ENCODE measurements around the gene STRIP1.

The STRIP1 gene

DNA sequence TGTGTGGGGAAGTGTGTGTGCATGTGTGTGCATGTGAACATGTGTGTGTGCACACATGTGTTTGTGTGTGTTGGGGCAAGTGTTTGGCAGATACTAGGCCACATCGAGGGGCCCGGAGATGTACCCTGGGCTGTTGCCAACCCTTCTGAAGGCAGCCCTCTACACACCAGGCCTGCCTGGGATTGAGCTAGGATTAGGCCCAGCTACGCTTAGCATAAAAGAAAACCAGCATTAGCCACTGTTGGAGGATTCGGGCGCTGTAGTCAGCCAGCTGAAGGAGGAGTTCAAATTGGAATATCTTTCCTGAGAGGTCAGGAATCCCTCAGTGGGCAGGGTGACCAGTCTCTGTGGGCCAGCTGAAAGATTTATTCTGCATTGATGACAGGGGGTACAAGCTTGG, 46.6 kb downstream of the STRIP1 start:
- TF ChIP-seq ZNF70 (CRISPR knock-in tag; IDR thresholded peaks at IDR 0.05) (no peak), TOX (CRISPR knock-in tag; IDR thresholded peaks at IDR 0.05; ENCODE audit: borderline replicate concordance) (no peak), RARB (CRISPR knock-in tag; IDR thresholded peaks at IDR 0.05) (no peak), BACH2 (CRISPR knock-in tag; IDR thresholded peaks at IDR 0.05; ENCODE audit: borderline replicate concordance) (no peak)
- no peak for ATAC-seq

GRCh38 chr1:110082477-110082876, 48.1 kb downstream of the STRIP1 start:
- ATAC-seq = no peak
- TF ChIP-seq ZFP30 (CRISPR knock-in tag; IDR thresholded peaks at IDR 0.05) = no peak
- TF ChIP-seq ZNF565 (CRISPR knock-in tag; conservative IDR thresholded peaks at IDR 0.05; ENCODE audit: low read depth) = no peak
- no peak for TF ChIP-seq GLIS3 (CRISPR knock-in tag; IDR thresholded peaks at IDR 0.05)
- TF ChIP-seq, protein P1, sequence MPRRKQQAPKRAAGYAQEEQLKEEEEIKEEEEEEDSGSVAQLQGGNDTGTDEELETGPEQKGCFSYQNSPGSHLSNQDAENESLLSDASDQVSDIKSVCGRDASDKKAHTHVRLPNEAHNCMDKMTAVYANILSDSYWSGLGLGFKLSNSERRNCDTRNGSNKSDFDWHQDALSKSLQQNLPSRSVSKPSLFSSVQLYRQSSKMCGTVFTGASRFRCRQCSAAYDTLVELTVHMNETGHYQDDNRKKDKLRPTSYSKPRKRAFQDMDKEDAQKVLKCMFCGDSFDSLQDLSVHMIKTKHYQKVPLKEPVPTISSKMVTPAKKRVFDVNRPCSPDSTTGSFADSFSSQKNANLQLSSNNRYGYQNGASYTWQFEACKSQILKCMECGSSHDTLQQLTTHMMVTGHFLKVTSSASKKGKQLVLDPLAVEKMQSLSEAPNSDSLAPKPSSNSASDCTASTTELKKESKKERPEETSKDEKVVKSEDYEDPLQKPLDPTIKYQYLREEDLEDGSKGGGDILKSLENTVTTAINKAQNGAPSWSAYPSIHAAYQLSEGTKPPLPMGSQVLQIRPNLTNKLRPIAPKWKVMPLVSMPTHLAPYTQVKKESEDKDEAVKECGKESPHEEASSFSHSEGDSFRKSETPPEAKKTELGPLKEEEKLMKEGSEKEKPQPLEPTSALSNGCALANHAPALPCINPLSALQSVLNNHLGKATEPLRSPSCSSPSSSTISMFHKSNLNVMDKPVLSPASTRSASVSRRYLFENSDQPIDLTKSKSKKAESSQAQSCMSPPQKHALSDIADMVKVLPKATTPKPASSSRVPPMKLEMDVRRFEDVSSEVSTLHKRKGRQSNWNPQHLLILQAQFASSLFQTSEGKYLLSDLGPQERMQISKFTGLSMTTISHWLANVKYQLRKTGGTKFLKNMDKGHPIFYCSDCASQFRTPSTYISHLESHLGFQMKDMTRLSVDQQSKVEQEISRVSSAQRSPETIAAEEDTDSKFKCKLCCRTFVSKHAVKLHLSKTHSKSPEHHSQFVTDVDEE (CRISPR knock-in tag; IDR thresholded peaks at IDR 0.05) = no peak
- no peak for TF ChIP-seq TOX (CRISPR knock-in tag; IDR thresholded peaks at IDR 0.05; ENCODE audit: borderline replicate concordance)
- no peak for TF ChIP-seq ZNF8 (CRISPR knock-in tag; IDR thresholded peaks at IDR 0.05)
- no peak for TF ChIP-seq ZFP3 (CRISPR knock-in tag; IDR thresholded peaks at IDR 0.05)
- no peak for TF ChIP-seq PATZ1 (CRISPR knock-in tag; IDR thresholded peaks at IDR 0.05; ENCODE audit: borderline replicate concordance)
- TF ChIP-seq BACH2 (CRISPR knock-in tag; IDR thresholded peaks at IDR 0.05; ENCODE audit: borderline replicate concordance) = no peak
- no peak for TF ChIP-seq ISL1 (CRISPR knock-in tag; IDR thresholded peaks at IDR 0.05)
- TF ChIP-seq ESRRG (CRISPR knock-in tag; IDR thresholded peaks at IDR 0.05) = no peak
- TF ChIP-seq, protein P2, sequence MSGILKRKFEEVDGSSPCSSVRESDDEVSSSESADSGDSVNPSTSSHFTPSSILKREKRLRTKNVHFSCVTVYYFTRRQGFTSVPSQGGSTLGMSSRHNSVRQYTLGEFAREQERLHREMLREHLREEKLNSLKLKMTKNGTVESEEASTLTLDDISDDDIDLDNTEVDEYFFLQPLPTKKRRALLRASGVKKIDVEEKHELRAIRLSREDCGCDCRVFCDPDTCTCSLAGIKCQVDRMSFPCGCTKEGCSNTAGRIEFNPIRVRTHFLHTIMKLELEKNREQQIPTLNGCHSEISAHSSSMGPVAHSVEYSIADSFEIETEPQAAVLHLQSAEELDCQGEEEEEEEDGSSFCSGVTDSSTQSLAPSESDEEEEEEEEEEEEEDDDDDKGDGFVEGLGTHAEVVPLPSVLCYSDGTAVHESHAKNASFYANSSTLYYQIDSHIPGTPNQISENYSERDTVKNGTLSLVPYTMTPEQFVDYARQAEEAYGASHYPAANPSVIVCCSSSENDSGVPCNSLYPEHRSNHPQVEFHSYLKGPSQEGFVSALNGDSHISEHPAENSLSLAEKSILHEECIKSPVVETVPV (CRISPR knock-in tag; IDR thresholded peaks at IDR 0.05) = no peak
- TF ChIP-seq ZNF70 (CRISPR knock-in tag; IDR thresholded peaks at IDR 0.05) = no peak
- no peak for TF ChIP-seq OSR1 (CRISPR knock-in tag; IDR thresholded peaks at IDR 0.05)
- TF ChIP-seq ARNTL (CRISPR knock-in tag; IDR thresholded peaks at IDR 0.05; ENCODE audit: borderline replicate concordance, low read depth) = no peak
- TF ChIP-seq CSDC2 (CRISPR knock-in tag; IDR thresholded peaks at IDR 0.05) = no peak
- no peak for TF ChIP-seq ZC3H10 (CRISPR knock-in tag; IDR thresholded peaks at IDR 0.05)
- TF ChIP-seq, protein P3, sequence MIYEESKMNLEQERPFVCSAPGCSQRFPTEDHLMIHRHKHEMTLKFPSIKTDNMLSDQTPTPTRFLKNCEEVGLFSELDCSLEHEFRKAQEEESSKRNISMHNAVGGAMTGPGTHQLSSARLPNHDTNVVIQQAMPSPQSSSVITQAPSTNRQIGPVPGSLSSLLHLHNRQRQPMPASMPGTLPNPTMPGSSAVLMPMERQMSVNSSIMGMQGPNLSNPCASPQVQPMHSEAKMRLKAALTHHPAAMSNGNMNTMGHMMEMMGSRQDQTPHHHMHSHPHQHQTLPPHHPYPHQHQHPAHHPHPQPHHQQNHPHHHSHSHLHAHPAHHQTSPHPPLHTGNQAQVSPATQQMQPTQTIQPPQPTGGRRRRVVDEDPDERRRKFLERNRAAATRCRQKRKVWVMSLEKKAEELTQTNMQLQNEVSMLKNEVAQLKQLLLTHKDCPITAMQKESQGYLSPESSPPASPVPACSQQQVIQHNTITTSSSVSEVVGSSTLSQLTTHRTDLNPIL (CRISPR knock-in tag; IDR thresholded peaks at IDR 0.05; ENCODE audit: low read depth) = no peak
- TF ChIP-seq RARB (CRISPR knock-in tag; IDR thresholded peaks at IDR 0.05) = no peak

DNA sequence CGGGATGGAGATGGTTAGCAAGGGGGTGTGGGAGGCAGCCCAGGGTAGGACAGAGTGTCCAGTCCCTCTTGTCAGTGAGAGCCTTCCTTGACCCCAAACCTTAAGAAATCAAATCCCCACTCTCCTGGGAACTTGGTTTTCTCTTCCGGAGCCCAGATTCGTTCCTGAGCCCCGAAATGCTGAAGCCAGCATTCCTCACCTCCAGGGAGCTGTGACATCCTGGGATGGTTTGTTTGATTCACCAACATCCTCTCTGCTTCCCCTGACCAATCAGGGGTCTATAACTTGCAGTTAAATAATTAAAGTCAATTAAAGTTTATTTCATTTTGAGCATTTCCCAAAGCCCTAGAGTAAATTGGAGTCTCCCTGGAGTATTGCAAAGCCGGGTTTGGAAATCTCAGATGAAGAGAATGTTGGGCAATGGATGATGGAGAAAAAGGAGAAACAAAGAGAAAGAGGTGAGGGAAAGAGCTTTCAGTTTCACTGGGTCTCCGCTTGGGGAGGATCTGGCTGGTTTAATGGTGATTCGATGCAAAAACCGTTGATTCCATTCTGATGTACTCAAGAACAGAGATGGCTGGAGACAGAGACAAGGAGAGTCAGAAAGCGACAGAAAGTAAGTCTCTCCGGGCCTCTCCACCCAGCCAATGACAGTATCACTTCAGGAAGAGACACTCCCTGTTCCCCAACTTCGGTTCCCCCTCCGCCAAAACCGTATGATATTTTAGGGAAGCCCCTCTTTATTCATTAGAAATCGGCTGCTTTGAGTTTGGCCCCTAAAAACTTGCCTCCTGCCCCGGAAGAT, 48.8 kb downstream of the STRIP1 start:
- no peak for ATAC-seq
- TF ChIP-seq, protein P1 (CRISPR knock-in tag; IDR thresholded peaks at IDR 0.05) = no peak
- TF ChIP-seq ZFP3 (CRISPR knock-in tag; IDR thresholded peaks at IDR 0.05) (no peak), GLIS3 (CRISPR knock-in tag; IDR thresholded peaks at IDR 0.05) (no peak), SNAI2 (CRISPR knock-in tag; IDR thresholded peaks at IDR 0.05) (no peak), BACH2 (CRISPR knock-in tag; IDR thresholded peaks at IDR 0.05; ENCODE audit: borderline replicate concordance) (no peak), PPARA (CRISPR knock-in tag; IDR thresholded peaks at IDR 0.05; ENCODE audit: borderline replicate concordance) (no peak), CSDC2 (CRISPR knock-in tag; IDR thresholded peaks at IDR 0.05) (no peak), OSR1 (CRISPR knock-in tag; IDR thresholded peaks at IDR 0.05) (no peak), ISL1 (CRISPR knock-in tag; IDR thresholded peaks at IDR 0.05) (no peak)
- TF ChIP-seq, protein P2 (CRISPR knock-in tag; IDR thresholded peaks at IDR 0.05) = no peak
- TF ChIP-seq, protein P3 (CRISPR knock-in tag; IDR thresholded peaks at IDR 0.05; ENCODE audit: low read depth) = no peak
